ENCODE results near the gene ZRANB2. TPM values are rescaled to one million over a fixed set of nuclear protein-coding genes. Genes with fewer than 3 reads are reported as not detected.

Gene ZRANB2
- total and polyA plus RNA-seq, 2 of the 4 experiments (the other 2 are of a cell fraction), result 23.7 to 67.2 TPM

- H3K14ac ChIP-seq (replicated peaks; ENCODE audit: low read depth, low read length), result no peak overlapping the region
- no peak for ATAC-seq (ENCODE audit: low read depth)
- no peak overlapping the region for H2BK5ac ChIP-seq (ENCODE audit: low read depth, low read length, poor library complexity, severe bottlenecking)
- H3K36me3 ChIP-seq (ENCODE audit: control insufficient read depth, insufficient read depth, low read length), result no peaks in the 10 kb centered on the region
- no peak overlapping the region for H3K4ac ChIP-seq (ENCODE audit: low read depth, low read length)
- WGBS, 2 experiments (ENCODE audit: extremely low coverage in 2 of 2, insufficient read length in 1 of 2), result 71% methylated on average over 1 of the region's 1 CpG; no CpG with 5 or more reads in 1 of the 2 experiments
- no TSS peak for BruUV-seq (replicated peaks)
- H4K20me1 ChIP-seq (ENCODE audit: insufficient read depth, low read length), result no peaks in the 10 kb centered on the region
- intact Hi-C loops (cut with micrococcal nuclease), result no loop called here
- no peak overlapping the region for H2AK9ac ChIP-seq (replicated peaks; ENCODE audit: low read depth, low read length, poor library complexity)
- no peak overlapping the region for H3K23ac ChIP-seq (ENCODE audit: low read depth, low read length)
- no peak overlapping the region for H2BK20ac ChIP-seq (ENCODE audit: low read depth, low read length)
- no peak overlapping the region for H2BK15ac ChIP-seq (ENCODE audit: low read depth, low read length)
- H4K91ac ChIP-seq (ENCODE audit: insufficient read depth, low read depth, low read length), result no peak overlapping the region
- CTCF ChIA-PET, result interaction anchor here (0.6 kb wide), 1 partner anchor 978 kb away, joined by 3 read pairs; no protein-coding TSS in a partner anchor
- POLR2A ChIA-PET (ENCODE audit: unreplicated experiment), result no interaction called here
- H3K9me3 ChIP-seq (ENCODE audit: control insufficient read depth, insufficient read depth, low read length), result no peaks in the 10 kb centered on the region
- H3K4me2 ChIP-seq (ENCODE audit: low read depth, low read length), result no peak overlapping the region
- no peak overlapping the region for H4K8ac ChIP-seq (ENCODE audit: low read depth in 2 of 2, low read length in 2 of 2)
- no peak overlapping the region for H3K4me3 ChIP-seq (ENCODE audit: insufficient read depth, low read depth, low read length)
- no peak overlapping the region for H3K27ac ChIP-seq (ENCODE audit: insufficient read depth, low read length)
- DNase-seq, result no peak
- H3K9me1 ChIP-seq (ENCODE audit: insufficient read depth, low read length), result no peaks in the 10 kb centered on the region
- H4K5ac ChIP-seq (ENCODE audit: low read depth, low read length), result no peak overlapping the region
- in situ Hi-C loops (cut with MboI; ENCODE audit: low sequenced_read_pairs), result no loop called here
- no peak overlapping the region for H2AFZ ChIP-seq (replicated peaks; ENCODE audit: low read length, poor library complexity)
- H3K18ac ChIP-seq (ENCODE audit: low read depth, low read length), result no peak overlapping the region
- no peak overlapping the region for H2BK120ac ChIP-seq (ENCODE audit: low read depth, low read length)
- H3K56ac ChIP-seq (ENCODE audit: extremely low read depth, insufficient read depth, low read length), result no peak overlapping the region
- H3K4me1 ChIP-seq (ENCODE audit: control insufficient read depth, insufficient read depth, low read length), result no peaks in the 10 kb centered on the region
- dilution Hi-C loops (cut with HindIII; ENCODE audit: low sequenced_read_pairs, unreplicated experiment), result no loop called here
- H2AK5ac ChIP-seq (ENCODE audit: low read depth, low read length), result no peak overlapping the region
- H3K79me1 ChIP-seq (ENCODE audit: low read depth in 1 of 2, low read length in 2 of 2), result no peaks in the 10 kb centered on the region
- TF ChIP-seq ELK1 (IDR thresholded peaks at IDR 0.05; ENCODE audit: borderline replicate concordance, low read depth, low read length) (no peak), BHLHE40 (IDR thresholded peaks at IDR 0.05; ENCODE audit: low read depth, low read length) (no peak), RFX5 (IDR thresholded peaks at IDR 0.05; ENCODE audit: low read depth, low read length) (no peak), USF2 (IDR thresholded peaks at IDR 0.05; ENCODE audit: low read depth, low read length) (no peak)
- H3K27me3 ChIP-seq (ENCODE audit: control insufficient read depth, insufficient read depth, low read length), result peaks cover 2% of the 10 kb centered on the region
- no peak overlapping the region for H3K9ac ChIP-seq (ENCODE audit: low read depth, low read length)
Observed at GRCh38 chr1:71033136-71033535, 47.7 kb downstream of the ZRANB2 start.
